GM23338 (cell line): ENCODE measurements around the gene OR3A2.

Experiments used
- CREB1 ChIP-seq: fragments of 250-450 bp; sonication (Bioruptor Pico); IDR thresholded peaks from 2 replicates; pipeline ENCODE4 v1.5.0; 2020; ENCODE audit warnings: low read depth, mild to moderate bottlenecking, moderate library complexity
- EZH2 ChIP-seq: fragments of 200-600 bp; sonication (generic); IDR thresholded peaks from one replicate; pipeline ENCODE4 v1.8.0; 2017; ENCODE audit warnings: antibody characterized with exemption, mild to moderate bottlenecking, low read depth; ENCODE audit not compliant: unreplicated experiment
- EZH2phosphoT487 ChIP-seq: fragments of 200-600 bp; sonication (generic); IDR thresholded peaks from one replicate; pipeline ENCODE4 v1.8.1; 2018; ENCODE audit warnings: antibody characterized with exemption; ENCODE audit not compliant: unreplicated experiment
- JUNB ChIP-seq: IDR thresholded peaks from one replicate; pipeline ENCODE4 v1.6.1; 2016; ENCODE audit warnings: antibody characterized with exemption; ENCODE audit not compliant: unreplicated experiment
- POLR2AphosphoS5 ChIP-seq: IDR thresholded peaks from 2 replicates; pipeline ENCODE4 v1.6.1; 2016; ENCODE audit warnings: antibody characterized with exemption, low read depth
- STAT1 ChIP-seq: IDR thresholded peaks from one replicate; pipeline ENCODE4 v1.6.1; 2016; ENCODE audit warnings: antibody characterized with exemption; ENCODE audit not compliant: unreplicated experiment
- ZNF114 ChIP-seq: fragments of 250-450 bp; sonication (Bioruptor Pico); IDR thresholded peaks from 2 replicates; pipeline ENCODE4 v1.5.0; 2020; ENCODE audit warnings: mild to moderate bottlenecking, moderate library complexity
- ZNF331 ChIP-seq: fragments of 250-450 bp; sonication (Bioruptor Pico); IDR thresholded peaks from 2 replicates; pipeline ENCODE4 v1.5.0; 2020; ENCODE audit warnings: low read depth, mild to moderate bottlenecking, moderate library complexity
- TF ChIP-seq, protein P1 (sequence below), 2 experiments: fragments of 200-600 bp in 1 of 2; sonication (generic) in 1 of 2; conservative IDR thresholded peaks; 2 replicates each; pipeline versions ENCODE4 v1.5.1 to v1.6.1; 2016 to 2017; ENCODE audit warnings: antibody characterized with exemption in 2 of 2, low read depth in 2 of 2, mild to moderate bottlenecking in 2 of 2, moderate library complexity in 1 of 2
- TF ChIP-seq, protein P2 (sequence below): IDR thresholded peaks from one replicate; pipeline ENCODE4 v1.6.1; 2018; ENCODE audit warnings: antibody characterized with exemption; ENCODE audit not compliant: unreplicated experiment
- TF ChIP-seq, protein P3 (sequence below): IDR thresholded peaks from 2 replicates; pipeline ENCODE4 v1.6.1; 2016; ENCODE audit warnings: antibody characterized with exemption

DNA sequence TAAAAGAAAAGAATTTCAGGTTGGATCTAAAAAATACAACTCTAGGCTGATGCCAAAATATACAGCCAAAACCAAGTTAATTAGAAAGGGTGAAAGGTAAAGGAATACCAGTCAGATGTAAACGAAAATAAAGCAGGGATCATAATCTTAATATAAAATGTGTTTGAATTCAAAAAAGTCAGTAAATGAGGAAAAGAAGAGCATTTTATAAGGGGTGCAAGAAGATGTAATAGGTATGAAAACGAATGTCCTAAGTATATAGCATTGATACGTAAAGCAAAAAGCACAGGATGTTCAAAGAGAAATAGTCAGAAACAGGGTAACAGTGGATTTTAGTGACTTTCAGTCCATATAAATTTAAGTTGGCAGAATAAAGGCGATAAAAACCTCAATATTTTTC lies 90.5 kb downstream of the OR3A2 start:
- no peak for TF ChIP-seq EZH2
- TF ChIP-seq, protein P1, sequence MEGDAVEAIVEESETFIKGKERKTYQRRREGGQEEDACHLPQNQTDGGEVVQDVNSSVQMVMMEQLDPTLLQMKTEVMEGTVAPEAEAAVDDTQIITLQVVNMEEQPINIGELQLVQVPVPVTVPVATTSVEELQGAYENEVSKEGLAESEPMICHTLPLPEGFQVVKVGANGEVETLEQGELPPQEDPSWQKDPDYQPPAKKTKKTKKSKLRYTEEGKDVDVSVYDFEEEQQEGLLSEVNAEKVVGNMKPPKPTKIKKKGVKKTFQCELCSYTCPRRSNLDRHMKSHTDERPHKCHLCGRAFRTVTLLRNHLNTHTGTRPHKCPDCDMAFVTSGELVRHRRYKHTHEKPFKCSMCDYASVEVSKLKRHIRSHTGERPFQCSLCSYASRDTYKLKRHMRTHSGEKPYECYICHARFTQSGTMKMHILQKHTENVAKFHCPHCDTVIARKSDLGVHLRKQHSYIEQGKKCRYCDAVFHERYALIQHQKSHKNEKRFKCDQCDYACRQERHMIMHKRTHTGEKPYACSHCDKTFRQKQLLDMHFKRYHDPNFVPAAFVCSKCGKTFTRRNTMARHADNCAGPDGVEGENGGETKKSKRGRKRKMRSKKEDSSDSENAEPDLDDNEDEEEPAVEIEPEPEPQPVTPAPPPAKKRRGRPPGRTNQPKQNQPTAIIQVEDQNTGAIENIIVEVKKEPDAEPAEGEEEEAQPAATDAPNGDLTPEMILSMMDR (conservative IDR thresholded peaks at IDR 0.05; ENCODE audit: low read depth in 2 of 2), result no peak
- TF ChIP-seq, protein P2, sequence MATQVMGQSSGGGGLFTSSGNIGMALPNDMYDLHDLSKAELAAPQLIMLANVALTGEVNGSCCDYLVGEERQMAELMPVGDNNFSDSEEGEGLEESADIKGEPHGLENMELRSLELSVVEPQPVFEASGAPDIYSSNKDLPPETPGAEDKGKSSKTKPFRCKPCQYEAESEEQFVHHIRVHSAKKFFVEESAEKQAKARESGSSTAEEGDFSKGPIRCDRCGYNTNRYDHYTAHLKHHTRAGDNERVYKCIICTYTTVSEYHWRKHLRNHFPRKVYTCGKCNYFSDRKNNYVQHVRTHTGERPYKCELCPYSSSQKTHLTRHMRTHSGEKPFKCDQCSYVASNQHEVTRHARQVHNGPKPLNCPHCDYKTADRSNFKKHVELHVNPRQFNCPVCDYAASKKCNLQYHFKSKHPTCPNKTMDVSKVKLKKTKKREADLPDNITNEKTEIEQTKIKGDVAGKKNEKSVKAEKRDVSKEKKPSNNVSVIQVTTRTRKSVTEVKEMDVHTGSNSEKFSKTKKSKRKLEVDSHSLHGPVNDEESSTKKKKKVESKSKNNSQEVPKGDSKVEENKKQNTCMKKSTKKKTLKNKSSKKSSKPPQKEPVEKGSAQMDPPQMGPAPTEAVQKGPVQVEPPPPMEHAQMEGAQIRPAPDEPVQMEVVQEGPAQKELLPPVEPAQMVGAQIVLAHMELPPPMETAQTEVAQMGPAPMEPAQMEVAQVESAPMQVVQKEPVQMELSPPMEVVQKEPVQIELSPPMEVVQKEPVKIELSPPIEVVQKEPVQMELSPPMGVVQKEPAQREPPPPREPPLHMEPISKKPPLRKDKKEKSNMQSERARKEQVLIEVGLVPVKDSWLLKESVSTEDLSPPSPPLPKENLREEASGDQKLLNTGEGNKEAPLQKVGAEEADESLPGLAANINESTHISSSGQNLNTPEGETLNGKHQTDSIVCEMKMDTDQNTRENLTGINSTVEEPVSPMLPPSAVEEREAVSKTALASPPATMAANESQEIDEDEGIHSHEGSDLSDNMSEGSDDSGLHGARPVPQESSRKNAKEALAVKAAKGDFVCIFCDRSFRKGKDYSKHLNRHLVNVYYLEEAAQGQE, result no peak
- TF ChIP-seq POLR2AphosphoS5, result no peak
- TF ChIP-seq CREB1 (CRISPR knock-in tag), result no peak
- TF ChIP-seq JUNB, result no peak
- TF ChIP-seq EZH2phosphoT487, result no peak
- no peak for TF ChIP-seq ZNF331 (CRISPR knock-in tag)
- TF ChIP-seq, protein P3, sequence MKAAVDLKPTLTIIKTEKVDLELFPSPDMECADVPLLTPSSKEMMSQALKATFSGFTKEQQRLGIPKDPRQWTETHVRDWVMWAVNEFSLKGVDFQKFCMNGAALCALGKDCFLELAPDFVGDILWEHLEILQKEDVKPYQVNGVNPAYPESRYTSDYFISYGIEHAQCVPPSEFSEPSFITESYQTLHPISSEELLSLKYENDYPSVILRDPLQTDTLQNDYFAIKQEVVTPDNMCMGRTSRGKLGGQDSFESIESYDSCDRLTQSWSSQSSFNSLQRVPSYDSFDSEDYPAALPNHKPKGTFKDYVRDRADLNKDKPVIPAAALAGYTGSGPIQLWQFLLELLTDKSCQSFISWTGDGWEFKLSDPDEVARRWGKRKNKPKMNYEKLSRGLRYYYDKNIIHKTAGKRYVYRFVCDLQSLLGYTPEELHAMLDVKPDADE, result no peak
- no peak for TF ChIP-seq STAT1
- TF ChIP-seq ZNF114, result no peak
